ENCODE results near the gene ITGB5.

- no peak for TF ChIP-seq POLR2A (IDR thresholded peaks at IDR 0.05)
- TF ChIP-seq CTCF (IDR thresholded peaks at IDR 0.05), result no peak
Measured at GRCh38 chr3:124818398-124819091, 68.6 kb downstream of the ITGB5 start.
